Measurements from ENCODE around the gene LUC7L3.

DNA sequence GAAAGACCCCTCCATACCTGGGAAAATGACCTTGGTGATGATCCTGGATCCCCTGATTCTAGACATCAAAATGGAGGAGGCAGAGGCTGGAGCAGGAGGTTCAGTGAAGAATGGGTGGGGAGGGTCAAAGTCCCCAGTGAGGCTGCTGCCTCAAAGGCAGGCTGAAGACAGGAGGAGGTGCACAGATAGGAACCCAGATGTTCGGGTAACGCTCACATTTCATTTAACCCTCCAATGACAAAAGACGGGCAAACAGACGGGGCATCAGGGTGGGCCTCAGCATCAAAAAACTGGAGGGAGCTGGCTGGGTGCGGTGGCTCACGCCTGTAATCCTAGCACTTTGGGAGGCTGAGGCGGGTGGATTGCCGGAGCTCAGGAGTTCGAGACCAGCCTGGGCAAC lies 48.0 kb downstream of the LUC7L3 start, which contains the start of gene ANKRD40CL:
- TF ChIP-seq, protein P1, sequence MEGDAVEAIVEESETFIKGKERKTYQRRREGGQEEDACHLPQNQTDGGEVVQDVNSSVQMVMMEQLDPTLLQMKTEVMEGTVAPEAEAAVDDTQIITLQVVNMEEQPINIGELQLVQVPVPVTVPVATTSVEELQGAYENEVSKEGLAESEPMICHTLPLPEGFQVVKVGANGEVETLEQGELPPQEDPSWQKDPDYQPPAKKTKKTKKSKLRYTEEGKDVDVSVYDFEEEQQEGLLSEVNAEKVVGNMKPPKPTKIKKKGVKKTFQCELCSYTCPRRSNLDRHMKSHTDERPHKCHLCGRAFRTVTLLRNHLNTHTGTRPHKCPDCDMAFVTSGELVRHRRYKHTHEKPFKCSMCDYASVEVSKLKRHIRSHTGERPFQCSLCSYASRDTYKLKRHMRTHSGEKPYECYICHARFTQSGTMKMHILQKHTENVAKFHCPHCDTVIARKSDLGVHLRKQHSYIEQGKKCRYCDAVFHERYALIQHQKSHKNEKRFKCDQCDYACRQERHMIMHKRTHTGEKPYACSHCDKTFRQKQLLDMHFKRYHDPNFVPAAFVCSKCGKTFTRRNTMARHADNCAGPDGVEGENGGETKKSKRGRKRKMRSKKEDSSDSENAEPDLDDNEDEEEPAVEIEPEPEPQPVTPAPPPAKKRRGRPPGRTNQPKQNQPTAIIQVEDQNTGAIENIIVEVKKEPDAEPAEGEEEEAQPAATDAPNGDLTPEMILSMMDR (IDR thresholded peaks at IDR 0.05): no peak
- TF ChIP-seq POLR2A (IDR thresholded peaks at IDR 0.05): no peak
- TF ChIP-seq EP300 (IDR thresholded peaks at IDR 0.05): no peak

Measured in stomach (tissue), 4 donors.